D721Med (cell line): ENCODE results near the gene SLC38A10.

ENCODE experiments used
- DNase-seq: peaks from one replicate; pipeline ENCODE4 v3.0.0; 2011; ENCODE audit warnings: low spot score; ENCODE audit not compliant: insufficient read length
- FAIRE-seq: peaks from 2 replicates; lab custom pipeline; 2011; peaks lifted over from hg19 to GRCh38; lab: Jason Lieb, UNC
- CTCF ChIP-seq: IDR thresholded peaks from 2 replicates; pipeline ENCODE4 v1.5.1; 2012; ENCODE audit warnings: mild to moderate bottlenecking, control low read depth; ENCODE audit not compliant: insufficient read depth; ENCODE audit errors: missing control alignments

Gene SLC38A10

DNA sequence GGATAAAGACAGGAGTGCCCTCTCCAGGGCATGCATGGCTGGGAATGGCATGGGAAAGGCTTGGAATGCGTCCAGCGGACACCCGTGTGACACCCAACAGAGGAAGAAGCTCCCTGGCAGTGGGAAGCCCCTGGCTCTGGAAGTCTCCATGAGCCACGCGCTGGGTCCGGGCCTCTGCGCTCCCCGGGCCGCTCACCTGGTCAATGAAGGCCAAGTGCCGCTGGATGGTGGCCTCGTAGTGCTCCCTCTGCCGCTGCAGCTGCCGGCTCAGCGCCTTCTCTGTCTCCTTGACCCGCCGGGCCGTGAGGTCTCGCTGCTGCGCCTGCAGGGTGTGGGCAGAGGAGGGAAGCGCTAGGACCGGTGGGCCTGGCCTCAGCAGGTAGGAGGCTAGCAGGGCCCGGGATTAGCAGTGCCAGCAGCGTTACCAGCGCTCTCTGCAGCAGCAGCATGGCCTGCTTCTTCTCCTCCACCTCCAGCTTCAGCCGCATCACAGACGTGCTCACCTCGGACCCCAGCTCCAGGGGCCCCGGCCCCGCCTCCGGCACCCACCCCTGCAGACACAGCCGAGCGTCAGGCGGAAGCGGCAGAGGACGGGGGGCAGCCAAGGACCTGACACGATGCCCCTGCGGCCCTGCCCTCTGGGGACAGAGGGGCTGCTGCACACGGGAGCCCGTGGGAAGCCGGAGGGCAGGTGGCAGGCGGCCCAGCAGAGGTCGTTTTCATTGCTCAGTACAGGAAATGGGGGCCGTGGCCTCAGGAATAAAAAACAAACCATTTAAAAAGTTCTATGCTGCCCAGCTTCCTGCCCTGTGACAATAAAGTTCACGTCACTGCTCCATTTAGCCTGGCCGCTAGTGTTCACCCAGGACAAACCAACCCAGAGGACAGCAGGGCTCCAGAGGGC, 98.3 kb downstream of the SLC38A10 start:
- no peak for FAIRE-seq
- TF ChIP-seq CTCF: no peak
- DNase-seq: no peak

GRCh38 chr17:81195941-81196495, 99.1 kb downstream of the SLC38A10 start:
- DNase-seq (no peak), FAIRE-seq (no peak)
- no peak for TF ChIP-seq CTCF
